ENCODE data around the gene DHRSX.

DNA sequence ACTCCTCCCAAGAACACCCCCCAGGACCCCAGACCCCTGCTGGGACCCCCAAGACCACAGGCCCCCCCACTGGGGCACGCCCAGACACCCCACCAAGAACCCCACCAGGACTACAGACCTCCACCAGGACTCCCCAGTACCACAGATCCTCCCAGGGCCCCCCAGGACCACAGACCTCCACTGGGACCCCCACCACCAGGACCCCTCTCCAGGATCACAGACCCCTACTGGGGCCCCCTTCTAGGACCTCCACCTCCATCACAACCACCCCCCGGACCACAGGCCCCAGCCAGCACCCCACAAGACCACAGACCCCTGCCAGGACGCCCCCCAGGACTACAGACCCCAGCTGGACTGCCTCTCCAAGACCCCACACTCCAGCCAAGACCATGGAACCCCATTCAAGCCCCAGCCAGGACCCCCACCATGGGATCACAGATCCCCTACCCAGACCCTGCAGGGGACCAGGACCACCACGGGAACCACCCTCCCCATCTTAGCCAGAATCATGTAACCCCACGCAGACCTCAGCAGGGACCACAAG lies 855 bp upstream of the DHRSX start:
- TF ChIP-seq RAD21 (IDR thresholded peaks at IDR 0.05 in 1 of 2, conservative IDR thresholded peaks at IDR 0.05 in 1 of 2; ENCODE audit: low read depth in 2 of 2, low read length in 2 of 2) (no peak), EZH2 (IDR thresholded peaks at IDR 0.05; ENCODE audit: low read depth, low read length, severe bottlenecking) (no peak), ZNF274 (IDR thresholded peaks at IDR 0.05; ENCODE audit: borderline replicate concordance, extremely low read depth, low read length) (no peak), POLR2A (IDR thresholded peaks at IDR 0.05; ENCODE audit: control extremely low read depth in 1 of 2, low read depth in 2 of 2, low read length in 2 of 2) (no peak), CHD2 (IDR thresholded peaks at IDR 0.05; ENCODE audit: low read length) (no peak), SIX5 (IDR thresholded peaks at IDR 0.05; ENCODE audit: low read depth, low read length) (no peak), CBX5 (IDR thresholded peaks at IDR 0.05; ENCODE audit: low read depth, low read length) (no peak)
- TF ChIP-seq, protein P1, sequence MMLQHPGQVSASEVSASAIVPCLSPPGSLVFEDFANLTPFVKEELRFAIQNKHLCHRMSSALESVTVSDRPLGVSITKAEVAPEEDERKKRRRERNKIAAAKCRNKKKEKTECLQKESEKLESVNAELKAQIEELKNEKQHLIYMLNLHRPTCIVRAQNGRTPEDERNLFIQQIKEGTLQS (IDR thresholded peaks at IDR 0.05; ENCODE audit: insufficient read depth, low read depth, low read length) = no peak
- TF ChIP-seq, protein P2, sequence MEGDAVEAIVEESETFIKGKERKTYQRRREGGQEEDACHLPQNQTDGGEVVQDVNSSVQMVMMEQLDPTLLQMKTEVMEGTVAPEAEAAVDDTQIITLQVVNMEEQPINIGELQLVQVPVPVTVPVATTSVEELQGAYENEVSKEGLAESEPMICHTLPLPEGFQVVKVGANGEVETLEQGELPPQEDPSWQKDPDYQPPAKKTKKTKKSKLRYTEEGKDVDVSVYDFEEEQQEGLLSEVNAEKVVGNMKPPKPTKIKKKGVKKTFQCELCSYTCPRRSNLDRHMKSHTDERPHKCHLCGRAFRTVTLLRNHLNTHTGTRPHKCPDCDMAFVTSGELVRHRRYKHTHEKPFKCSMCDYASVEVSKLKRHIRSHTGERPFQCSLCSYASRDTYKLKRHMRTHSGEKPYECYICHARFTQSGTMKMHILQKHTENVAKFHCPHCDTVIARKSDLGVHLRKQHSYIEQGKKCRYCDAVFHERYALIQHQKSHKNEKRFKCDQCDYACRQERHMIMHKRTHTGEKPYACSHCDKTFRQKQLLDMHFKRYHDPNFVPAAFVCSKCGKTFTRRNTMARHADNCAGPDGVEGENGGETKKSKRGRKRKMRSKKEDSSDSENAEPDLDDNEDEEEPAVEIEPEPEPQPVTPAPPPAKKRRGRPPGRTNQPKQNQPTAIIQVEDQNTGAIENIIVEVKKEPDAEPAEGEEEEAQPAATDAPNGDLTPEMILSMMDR (IDR thresholded peaks at IDR 0.05; ENCODE audit: control extremely low read depth in 1 of 3, insufficient read depth in 1 of 3, low read depth in 1 of 3, low read length in 3 of 3) = no peak
